CD14-positive monocyte (primary cell): ENCODE data around the gene CCDC93. TPM values are rescaled to one million over a fixed set of nuclear protein-coding genes. Genes with fewer than 3 reads are reported as not detected.

Source experiments
- DNase-seq, 3 donors: peaks; one replicate each; pipeline ENCODE4 v3.0.0-alpha.2; 2011 to 2022
- H2AFZ ChIP-seq: 2 replicates; pipeline ENCODE4 v1.6.0; 2012; ENCODE audit warnings: mild to moderate bottlenecking, low read depth, low read length, inconsistent platforms; ENCODE audit not compliant: insufficient read depth, poor library complexity, severe bottlenecking
- H3K27ac ChIP-seq, 2 donors: 1 replicate in 1 of 2; 2 replicates in 1 of 2; pipeline ENCODE4 v1.5.1; 2012 to 2013; ENCODE audit warnings: low read length in 2 of 2, control low read depth in 1 of 2, inconsistent platforms in 1 of 2, low read depth in 1 of 2, mild to moderate bottlenecking in 1 of 2
- H3K27me3 ChIP-seq, 2 donors: one replicate each; pipeline versions ENCODE4 v1.6.0 to v1.6.1; 2011 to 2013; ENCODE audit warnings: low read length in 2 of 2; ENCODE audit not compliant: control insufficient read depth in 2 of 2, insufficient read depth in 2 of 2
- H3K36me3 ChIP-seq, 2 donors: replicated peaks in 1 of 2; 1 replicate in 1 of 2; 2 replicates in 1 of 2; pipeline versions ENCODE4 v1.5.1 to v1.6.1; 2012 to 2013; ENCODE audit warnings: low read length in 2 of 2, control low read depth in 1 of 2, inconsistent platforms in 1 of 2, mild to moderate bottlenecking in 1 of 2; ENCODE audit not compliant: insufficient read depth in 2 of 2, control insufficient read depth in 1 of 2
- H3K4me1 ChIP-seq, 2 donors: 1 replicate in 1 of 2; 2 replicates in 1 of 2; pipeline versions ENCODE4 v1.5.1 to v1.6.1; 2012 to 2013; ENCODE audit warnings: low read length in 2 of 2, control low read depth in 1 of 2, inconsistent platforms in 1 of 2, mild to moderate bottlenecking in 1 of 2, moderate library complexity in 1 of 2; ENCODE audit not compliant: insufficient read depth in 2 of 2, control insufficient read depth in 1 of 2
- H3K4me2 ChIP-seq: replicated peaks from 2 replicates; pipeline ENCODE3; 2012; ENCODE audit warnings: low read length, moderate library complexity, mild to moderate bottlenecking; ENCODE audit not compliant: poor library complexity, severe bottlenecking; ENCODE audit errors: extremely low read depth
- H3K4me3 ChIP-seq, 3 experiments: fragments of 200-600 bp in 1 of 3; sonication (generic) in 1 of 3; replicated peaks in 1 of 3; 1 replicate in 2 of 3; 2 replicates in 1 of 3; pipeline ENCODE4 v1.5.1; 2011 to 2013; ENCODE audit warnings: low read length in 3 of 3, mild to moderate bottlenecking in 3 of 3, control low read depth in 2 of 3, low read depth in 2 of 3, inconsistent platforms in 1 of 3, moderate library complexity in 1 of 3
- H3K79me2 ChIP-seq: 2 replicates; pipeline ENCODE4 v1.6.0; 2012; ENCODE audit warnings: mild to moderate bottlenecking, control low read depth, inconsistent platforms, low read length, moderate library complexity; ENCODE audit not compliant: insufficient read depth
- H3K9ac ChIP-seq: 2 replicates; pipeline ENCODE4 v1.6.0; 2017; ENCODE audit warnings: low read length, mild to moderate bottlenecking; ENCODE audit not compliant: insufficient read depth, poor library complexity, severe bottlenecking
- H3K9me3 ChIP-seq, 2 donors: replicated peaks in 1 of 2; 1 replicate in 1 of 2; 2 replicates in 1 of 2; pipeline versions ENCODE4 v1.5.1 to v1.6.1; 2012 to 2013; ENCODE audit warnings: low read length in 2 of 2, control low read depth in 1 of 2; ENCODE audit not compliant: control insufficient read depth in 1 of 2, insufficient read depth in 1 of 2
- H4K20me1 ChIP-seq: 2 replicates; pipeline ENCODE4 v1.6.0; 2012; ENCODE audit warnings: mild to moderate bottlenecking, low read length, control low read depth, moderate library complexity; ENCODE audit not compliant: insufficient read depth
- H3K27ac Mint-ChIP-seq, 7 donors: one replicate each; pipeline ENCODE4 v1.8.0; 2020; ENCODE audit warnings: mild to moderate bottlenecking in 7 of 7, mixed read lengths in 7 of 7, moderate library complexity in 6 of 7, inconsistent platforms in 2 of 7
- H3K27me3 Mint-ChIP-seq, 3 donors: one replicate each; pipeline ENCODE4 v1.8.0; 2021 to 2022; ENCODE audit warnings: low read depth in 3 of 3, mild to moderate bottlenecking in 3 of 3, mixed read lengths in 3 of 3, moderate library complexity in 3 of 3, inconsistent platforms in 1 of 3
- H3K36me3 Mint-ChIP-seq, 2 donors: one replicate each; pipeline ENCODE4 v1.8.0; 2020; ENCODE audit warnings: mixed read lengths in 2 of 2, inconsistent platforms in 1 of 2, mild to moderate bottlenecking in 1 of 2
- H3K4me1 Mint-ChIP-seq: one replicate; pipeline ENCODE4 v1.8.0; 2020; ENCODE audit warnings: mild to moderate bottlenecking, mixed read lengths
- H3K4me3 Mint-ChIP-seq, 2 donors: one replicate each; pipeline ENCODE4 v1.8.0; 2020; ENCODE audit warnings: mild to moderate bottlenecking in 2 of 2, mixed read lengths in 2 of 2, moderate library complexity in 1 of 2
- H3K9me3 Mint-ChIP-seq, 7 donors: one replicate each; pipeline ENCODE4 v1.8.0; 2020 to 2022; ENCODE audit warnings: mixed read lengths in 7 of 7, mild to moderate bottlenecking in 6 of 7, moderate library complexity in 6 of 7, inconsistent platforms in 2 of 7
- CTCF ChIP-seq: fragments of 200-600 bp; IDR thresholded peaks from one replicate; pipeline ENCODE4 v1.8.0; 2022; ENCODE audit warnings: antibody characterized with exemption, mild to moderate bottlenecking
- WGBS: methylation state at CpG from one replicate; pipeline ENCODE4 v1.1.5; 2013; ENCODE audit warnings: missing lambda C conversion rate; ENCODE audit not compliant: insufficient coverage; 5-methylcytosine and 5-hydroxymethylcytosine counted together
- intact Hi-C, 2 donors: fragments of 100-400 bp; cut with micrococcal nuclease; formaldehyde crosslinking; loops; one replicate each; pipeline versions ENCODE4 v1.15.0 to v1.15.1; 2023
- polyA plus RNA-seq, 3 donors: library from polyadenylated mRNA; depleted of rRNA in 1 of 3; unstranded in 2 of 3; stranded (reverse) in 1 of 3; fragments of 300-500 nt in 2 of 3; fragments of >200 nt in 1 of 3; fragmentation: Illumina TruSeq in 2 of 3; gene quantifications; 1 replicate in 2 of 3; 2 replicates in 1 of 3; pipeline ENCODE4 v1.2.3, GENCODE V29; 2012 to 2021

CCDC93 gene
- polyA plus RNA-seq, 3 donors = 2.5 to 20.7 (median 5.8) TPM

GRCh38 chr2:118003396-118003824 is 10.5 kb downstream of the CCDC93 start:
- H3K27ac ChIP-seq = peak overlapping the region in 1 of 2 donors; percentile 39
- peaks cover 89 to 98% of the 10 kb centered on the region in 2 donors for H3K36me3 ChIP-seq
- H3K9ac ChIP-seq = no peak overlapping the region
- peaks cover 66% of the 10 kb centered on the region for H4K20me1 ChIP-seq
- Mint-ChIP-seq H3K36me3 (peaks cover 88 to 90% of the 10 kb centered on the region in 2 donors), H3K4me1 (peaks cover 2% of the 10 kb centered on the region), H3K4me3 (no peak overlapping the region), H3K27ac (peak overlapping the region in 4 of 7 donors; percentile 59 to 83 (median 68)), H3K27me3 (peaks cover 0 to 2% (median 0%) of the 10 kb centered on the region in 3 donors), H3K9me3 (no peaks in the 10 kb centered on the region)
- H3K79me2 ChIP-seq = peaks cover 20% of the 10 kb centered on the region
- no peak overlapping the region for H2AFZ ChIP-seq
- H3K4me2 ChIP-seq = no peak overlapping the region
- H3K9me3 ChIP-seq = no peaks in the 10 kb centered on the region
- no peaks in the 10 kb centered on the region for H3K4me1 ChIP-seq
- peak; percentile 87 for TF ChIP-seq CTCF
- H3K27me3 ChIP-seq = no peaks in the 10 kb centered on the region
- H3K4me3 ChIP-seq = no peak overlapping the region
- intact Hi-C loops = loop anchor here (5.0 to 10.0 kb wide), 3 partner anchors 46 to 189 kb away; partner anchors contain the start of gene DDX18 (in 1 of the 2)
- peak; percentile 74 to 87 (median 85) for DNase-seq
- WGBS = 15% methylated on average over 1 of the region's 3 CpGs

- peaks cover 87 to 91% of the 10 kb centered on the region in 2 donors for H3K36me3 Mint-ChIP-seq
- peaks cover 40% of the 10 kb centered on the region for H4K20me1 ChIP-seq
These were observed 13.8 kb downstream of the CCDC93 start for GRCh38 chr2:118000041-118000440.

More at GRCh38 chr2:118000041-118000440, 13.8 kb downstream of the CCDC93 start:
- no peak overlapping the region for H3K4me3 Mint-ChIP-seq
- peaks cover 7% of the 10 kb centered on the region for H3K79me2 ChIP-seq
- H3K4me1 ChIP-seq = no peaks in the 10 kb centered on the region
- H3K4me2 ChIP-seq = no peak overlapping the region
- no peaks in the 10 kb centered on the region for H3K27me3 ChIP-seq
- peaks cover 89 to 98% of the 10 kb centered on the region in 2 donors for H3K36me3 ChIP-seq
- H3K9me3 Mint-ChIP-seq = no peaks in the 10 kb centered on the region
- peak overlapping the region in 1 of 7 donors; percentile 29 for H3K27ac Mint-ChIP-seq
- 96% methylated on average over 2 of the region's 4 CpGs for WGBS
- no peak overlapping the region for H3K9ac ChIP-seq
- no peak for DNase-seq
- H3K9me3 ChIP-seq = no peaks in the 10 kb centered on the region
- H3K4me1 Mint-ChIP-seq = peaks cover 2% of the 10 kb centered on the region
- TF ChIP-seq CTCF = no peak
- intact Hi-C loops = loop anchor here (5.0 to 10.0 kb wide), 3 partner anchors 43 to 185 kb away; partner anchors contain the start of gene DDX18 (in 1 of the 2)
- H2AFZ ChIP-seq = no peak overlapping the region
- H3K4me3 ChIP-seq = no peak overlapping the region
- no peak overlapping the region for H3K27ac ChIP-seq
- H3K27me3 Mint-ChIP-seq = no peaks in the 10 kb centered on the region
